Islet precursor cell (in vitro differentiated cells): ENCODE data around the gene ZCCHC17.
A peak's percentile ranks its signal among the peaks of the same experiment; 100 is the strongest.
"Not testable (repeated sequence)": the region's sequence is repeated elsewhere in the genome, so short reads cannot be mapped to it uniquely, and the experiment has no call there.

Experiments used
- DNase-seq: peaks from one replicate; pipeline ENCODE4 v3.0.0-alpha.2; 2018

Gene ZCCHC17

GRCh38 chr1:31371121-31371959 is 74.5 kb downstream of the ZCCHC17 start:
- DNase-seq: peak; percentile 41

GRCh38 chr1:31372051-31372450 is 75.2 kb downstream of the ZCCHC17 start:
- peak; percentile 37 for DNase-seq

- DNase-seq: no peak
Observed at GRCh38 chr1:31372751-31373055, 75.9 kb downstream of the ZCCHC17 start.

GRCh38 chr1:31373056-31373896 is 76.4 kb downstream of the ZCCHC17 start, which contains the start of gene FABP3:
FABP3 (minus strand) TSS chr1:31373076; CDS start chr1:31373014, 62 bp downstream.
- peak; percentile 97 for DNase-seq

- no peak for DNase-seq
Observed at GRCh38 chr1:31373897-31374486, 77.2 kb downstream of the ZCCHC17 start.

- peak; percentile 40 for DNase-seq
Observed at GRCh38 chr1:31374511-31375196, 77.8 kb downstream of the ZCCHC17 start.

- DNase-seq: peak; percentile 88
Observed at GRCh38 chr1:31376375-31377134, 79.7 kb downstream of the ZCCHC17 start.

- DNase-seq: peak; percentile 17
Observed at GRCh38 chr1:31377364-31377863, 80.6 kb downstream of the ZCCHC17 start.

- DNase-seq: peak; percentile 16
Observed at GRCh38 chr1:31378001-31378400, 81.2 kb downstream of the ZCCHC17 start.

- DNase-seq: no peak
Observed at GRCh38 chr1:31380181-31380580, 83.3 kb downstream of the ZCCHC17 start.

- DNase-seq: no peak
Observed at GRCh38 chr1:31381394-31382294, 84.8 kb downstream of the ZCCHC17 start.

GRCh38 chr1:31382379-31382989 is 85.7 kb downstream of the ZCCHC17 start:
- no peak for DNase-seq

GRCh38 chr1:31383967-31384366 is 87.1 kb downstream of the ZCCHC17 start:
- DNase-seq: no peak

GRCh38 chr1:31386576-31387243 is 89.9 kb downstream of the ZCCHC17 start:
- DNase-seq: not testable (repeated sequence)

- DNase-seq: peak; percentile 62
Observed at GRCh38 chr1:31387612-31388011, 90.8 kb downstream of the ZCCHC17 start.

GRCh38 chr1:31389616-31390015 is 92.8 kb downstream of the ZCCHC17 start:
- no peak for DNase-seq

GRCh38 chr1:31390071-31390470 is 93.2 kb downstream of the ZCCHC17 start:
- peak; percentile 88 for DNase-seq

GRCh38 chr1:31393463-31393862 is 96.6 kb downstream of the ZCCHC17 start:
- DNase-seq: no peak

GRCh38 chr1:31394584-31395193 is 97.9 kb downstream of the ZCCHC17 start:
- peak; percentile 94 for DNase-seq
